Measurements from ENCODE around the gene NELL1.

NELL1 gene

DNA sequence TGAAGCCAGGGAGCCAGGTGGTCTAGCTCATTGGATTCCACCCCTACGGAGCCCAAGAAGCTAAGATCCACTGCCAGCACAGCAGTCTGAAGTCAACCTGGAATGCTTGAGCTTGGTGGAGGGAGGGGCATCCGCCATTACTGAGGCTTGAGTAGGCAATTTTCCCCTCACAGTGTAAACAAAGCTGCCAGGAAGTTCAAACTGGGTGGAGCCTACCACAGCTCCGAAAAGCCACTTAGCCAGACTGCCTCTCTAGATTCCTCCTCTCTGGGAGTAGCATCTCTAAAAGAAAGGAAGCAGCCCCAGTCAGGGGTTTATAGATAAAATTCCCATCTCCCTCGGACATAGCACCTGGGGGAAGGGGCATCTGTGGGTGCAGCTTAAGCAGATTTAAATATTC is 620.3 kb downstream of the NELL1 start:
- H3K36me3 ChIP-seq (ENCODE audit: control insufficient read depth, insufficient read depth, low read length): no peaks in the 10 kb centered on the region
- TF ChIP-seq CTCF (IDR thresholded peaks at IDR 0.05): no peak
- H3K4me1 ChIP-seq: no peaks in the 10 kb centered on the region
- H3K9me3 ChIP-seq (ENCODE audit: control insufficient read depth, low read length): no peaks in the 10 kb centered on the region
- no peak overlapping the region for H3K27ac ChIP-seq
- no peaks in the 10 kb centered on the region for H3K79me2 ChIP-seq
- H3K27me3 ChIP-seq (ENCODE audit: control insufficient read depth, insufficient read depth, low read length): no peaks in the 10 kb centered on the region
- H3K4me2 ChIP-seq (ENCODE audit: low read length): no peak overlapping the region
- H2AFZ ChIP-seq: no peak overlapping the region
- no peak overlapping the region for H3K9ac ChIP-seq
- H3K4me3 ChIP-seq (ENCODE audit: low read depth, low read length): no peak overlapping the region

DNA sequence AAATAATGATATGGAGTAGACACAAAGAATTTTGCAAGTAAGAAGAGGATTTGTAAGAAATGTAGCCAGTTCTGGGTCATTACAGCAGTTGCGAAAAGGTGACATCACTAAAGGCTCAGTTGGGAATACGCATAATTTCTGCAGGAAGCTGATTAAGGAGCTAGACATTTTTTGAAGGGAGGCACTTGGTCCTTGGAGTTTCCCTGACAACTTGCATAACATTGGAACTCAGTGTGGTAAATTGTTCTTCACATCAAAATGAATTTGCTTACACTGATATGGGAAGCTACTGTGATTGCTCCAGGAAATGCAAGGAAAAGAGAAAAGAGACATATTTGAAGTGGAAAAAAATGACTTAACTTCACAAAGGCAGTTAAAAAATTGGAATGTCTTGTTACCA is 626.1 kb downstream of the NELL1 start:
- H3K4me2 ChIP-seq (ENCODE audit: low read length): no peak overlapping the region
- H3K9me3 ChIP-seq (ENCODE audit: control insufficient read depth, low read length): no peaks in the 10 kb centered on the region
- H3K36me3 ChIP-seq (ENCODE audit: control insufficient read depth, insufficient read depth, low read length): no peaks in the 10 kb centered on the region
- H2AFZ ChIP-seq: no peak overlapping the region
- no peaks in the 10 kb centered on the region for H3K4me1 ChIP-seq
- H3K9ac ChIP-seq: no peak overlapping the region
- H3K27me3 ChIP-seq (ENCODE audit: control insufficient read depth, insufficient read depth, low read length): no peaks in the 10 kb centered on the region
- H3K27ac ChIP-seq: no peak overlapping the region
- no peak overlapping the region for H3K4me3 ChIP-seq (ENCODE audit: low read depth, low read length)
- no peak for TF ChIP-seq CTCF (IDR thresholded peaks at IDR 0.05)
- H3K79me2 ChIP-seq: no peaks in the 10 kb centered on the region

DNA sequence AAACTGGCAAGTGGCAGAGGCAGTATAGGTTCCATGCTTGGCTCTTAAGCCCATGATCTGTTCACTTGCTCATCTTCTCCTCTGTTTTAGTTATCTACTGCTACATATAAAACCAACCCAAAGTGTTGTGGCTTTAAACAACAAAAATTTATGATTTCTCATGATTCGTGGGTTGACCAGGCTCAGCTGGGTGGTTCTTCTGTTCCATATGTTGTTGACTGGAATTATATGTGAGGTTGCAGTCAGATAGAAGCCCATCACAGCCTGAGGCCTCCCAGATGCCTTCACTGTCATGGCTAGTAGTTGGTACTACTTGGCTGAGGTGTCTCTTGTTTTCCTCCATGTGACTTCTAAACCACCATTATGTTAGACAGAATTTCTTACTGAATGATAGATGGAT is 632.6 kb downstream of the NELL1 start:
- H3K27me3 ChIP-seq (ENCODE audit: control insufficient read depth, insufficient read depth, low read length): no peaks in the 10 kb centered on the region
- H3K4me3 ChIP-seq (ENCODE audit: low read depth, low read length): no peak overlapping the region
- H3K36me3 ChIP-seq (ENCODE audit: control insufficient read depth, insufficient read depth, low read length): no peaks in the 10 kb centered on the region
- no peak overlapping the region for H3K4me2 ChIP-seq (ENCODE audit: low read length)
- no peak overlapping the region for H3K27ac ChIP-seq
- no peak overlapping the region for H3K9ac ChIP-seq
- no peaks in the 10 kb centered on the region for H3K9me3 ChIP-seq (ENCODE audit: control insufficient read depth, low read length)
- TF ChIP-seq CTCF (IDR thresholded peaks at IDR 0.05): no peak
- no peaks in the 10 kb centered on the region for H3K4me1 ChIP-seq
- no peak overlapping the region for H2AFZ ChIP-seq
- H3K79me2 ChIP-seq: no peaks in the 10 kb centered on the region

GRCh38 chr11:21306739-21307358 is 637.5 kb downstream of the NELL1 start:
- no peak for TF ChIP-seq CTCF (IDR thresholded peaks at IDR 0.05)
- Histone ChIP-seq H2AFZ (no peak overlapping the region), H3K27me3 (ENCODE audit: control insufficient read depth, insufficient read depth, low read length) (no peaks in the 10 kb centered on the region), H3K4me1 (no peaks in the 10 kb centered on the region), H3K79me2 (no peaks in the 10 kb centered on the region), H3K36me3 (ENCODE audit: control insufficient read depth, insufficient read depth, low read length) (no peaks in the 10 kb centered on the region), H3K9ac (no peak overlapping the region), H3K27ac (no peak overlapping the region), H3K4me2 (ENCODE audit: low read length) (no peak overlapping the region), H3K4me3 (ENCODE audit: low read depth, low read length) (no peak overlapping the region), H3K9me3 (ENCODE audit: control insufficient read depth, low read length) (no peaks in the 10 kb centered on the region)

- H3K9ac ChIP-seq: no peak overlapping the region
- no peaks in the 10 kb centered on the region for H3K4me1 ChIP-seq
- no peaks in the 10 kb centered on the region for H3K36me3 ChIP-seq (ENCODE audit: control insufficient read depth, insufficient read depth, low read length)
- no peaks in the 10 kb centered on the region for H3K9me3 ChIP-seq (ENCODE audit: control insufficient read depth, low read length)
- H3K27me3 ChIP-seq (ENCODE audit: control insufficient read depth, insufficient read depth, low read length): no peaks in the 10 kb centered on the region
- H3K4me2 ChIP-seq (ENCODE audit: low read length): no peak overlapping the region
- H3K27ac ChIP-seq: no peak overlapping the region
- no peak overlapping the region for H2AFZ ChIP-seq
- no peak overlapping the region for H3K4me3 ChIP-seq (ENCODE audit: low read depth, low read length)
- TF ChIP-seq CTCF (IDR thresholded peaks at IDR 0.05): no peak
- no peaks in the 10 kb centered on the region for H3K79me2 ChIP-seq
Observed at GRCh38 chr11:21307874-21308273, 638.5 kb downstream of the NELL1 start.
